ENCODE results near the gene NVL.

NVL gene

GRCh38 chr1:224252479-224252878 is 77.5 kb downstream of the NVL start:
- H3K4me3 ChIP-seq (ENCODE audit: low read length), result no peak overlapping the region
- H3K9me2 ChIP-seq (replicated peaks; ENCODE audit: control insufficient read depth, low read length), result no peaks in the 10 kb centered on the region
- no peaks in the 10 kb centered on the region for H3K27me3 ChIP-seq (ENCODE audit: control insufficient read depth, low read length)
- TF ChIP-seq EZH2phosphoT487 (IDR thresholded peaks at IDR 0.05; ENCODE audit: borderline replicate concordance, low read length), result no peak
- TF ChIP-seq, protein P1, sequence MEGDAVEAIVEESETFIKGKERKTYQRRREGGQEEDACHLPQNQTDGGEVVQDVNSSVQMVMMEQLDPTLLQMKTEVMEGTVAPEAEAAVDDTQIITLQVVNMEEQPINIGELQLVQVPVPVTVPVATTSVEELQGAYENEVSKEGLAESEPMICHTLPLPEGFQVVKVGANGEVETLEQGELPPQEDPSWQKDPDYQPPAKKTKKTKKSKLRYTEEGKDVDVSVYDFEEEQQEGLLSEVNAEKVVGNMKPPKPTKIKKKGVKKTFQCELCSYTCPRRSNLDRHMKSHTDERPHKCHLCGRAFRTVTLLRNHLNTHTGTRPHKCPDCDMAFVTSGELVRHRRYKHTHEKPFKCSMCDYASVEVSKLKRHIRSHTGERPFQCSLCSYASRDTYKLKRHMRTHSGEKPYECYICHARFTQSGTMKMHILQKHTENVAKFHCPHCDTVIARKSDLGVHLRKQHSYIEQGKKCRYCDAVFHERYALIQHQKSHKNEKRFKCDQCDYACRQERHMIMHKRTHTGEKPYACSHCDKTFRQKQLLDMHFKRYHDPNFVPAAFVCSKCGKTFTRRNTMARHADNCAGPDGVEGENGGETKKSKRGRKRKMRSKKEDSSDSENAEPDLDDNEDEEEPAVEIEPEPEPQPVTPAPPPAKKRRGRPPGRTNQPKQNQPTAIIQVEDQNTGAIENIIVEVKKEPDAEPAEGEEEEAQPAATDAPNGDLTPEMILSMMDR (IDR thresholded peaks at IDR 0.05; ENCODE audit: low read depth, low read length, poor library complexity, severe bottlenecking), result no peak
- H3K9me3 ChIP-seq (ENCODE audit: control insufficient read depth, insufficient read depth, low read length), result no peaks in the 10 kb centered on the region
- no peaks in the 10 kb centered on the region for H3K79me2 ChIP-seq (ENCODE audit: control insufficient read depth, low read length)
- no peak overlapping the region for H3K4me2 ChIP-seq (ENCODE audit: low read length)
- H3K36me3 ChIP-seq (ENCODE audit: control insufficient read depth, low read length), result peaks cover 19% of the 10 kb centered on the region
- no peak overlapping the region for H3K27ac ChIP-seq (ENCODE audit: low read depth, low read length)
- no peaks in the 10 kb centered on the region for H4K20me1 ChIP-seq (ENCODE audit: control insufficient read depth, insufficient read depth, low read depth, low read length)
- no peaks in the 10 kb centered on the region for H3F3A ChIP-seq (ENCODE audit: control insufficient read depth, insufficient read depth)
- no peaks in the 10 kb centered on the region; the same call in 1 of the 2 replicates for H3K4me1 ChIP-seq (ENCODE audit: control insufficient read depth, low read length)

DNA sequence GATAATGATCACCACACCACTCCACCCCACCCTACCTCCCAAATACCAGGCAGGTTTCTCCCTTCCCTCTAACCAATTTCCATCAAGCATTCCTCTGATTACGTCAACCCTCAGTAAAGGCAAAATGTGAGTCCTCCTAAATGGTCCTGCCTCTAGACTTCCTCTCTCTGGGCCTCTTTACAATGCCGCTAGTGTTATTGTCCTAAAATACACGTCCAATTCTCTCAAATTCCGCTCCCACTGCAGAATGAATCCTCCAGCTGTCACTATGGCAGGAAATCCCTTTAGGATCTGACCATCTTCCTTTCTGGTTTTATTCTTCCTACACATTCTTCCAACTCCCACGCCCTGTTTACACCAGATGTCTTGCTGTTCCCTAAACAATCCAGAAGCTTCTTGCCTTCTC is 78.2 kb downstream of the NVL start:
- Histone ChIP-seq H3K9me3 (ENCODE audit: control insufficient read depth, insufficient read depth, low read length) (no peaks in the 10 kb centered on the region), H3K36me3 (ENCODE audit: control insufficient read depth, low read length) (peaks cover 23% of the 10 kb centered on the region), H3K9me2 (replicated peaks; ENCODE audit: control insufficient read depth, low read length) (no peaks in the 10 kb centered on the region), H3K27ac (ENCODE audit: low read depth, low read length) (no peak overlapping the region), H3F3A (ENCODE audit: control insufficient read depth, insufficient read depth) (no peaks in the 10 kb centered on the region), H4K20me1 (ENCODE audit: control insufficient read depth, insufficient read depth, low read depth, low read length) (no peaks in the 10 kb centered on the region), H3K27me3 (ENCODE audit: control insufficient read depth, low read length) (no peaks in the 10 kb centered on the region), H3K4me3 (ENCODE audit: low read length) (no peak overlapping the region), H3K4me1 (ENCODE audit: control insufficient read depth, low read length) (peaks cover 5% of the 10 kb centered on the region), H3K79me2 (ENCODE audit: control insufficient read depth, low read length) (no peaks in the 10 kb centered on the region), H3K4me2 (ENCODE audit: low read length) (no peak overlapping the region)
- no peak for TF ChIP-seq EZH2phosphoT487 (IDR thresholded peaks at IDR 0.05; ENCODE audit: borderline replicate concordance, low read length)
- TF ChIP-seq, protein P1 (IDR thresholded peaks at IDR 0.05; ENCODE audit: low read depth, low read length, poor library complexity, severe bottlenecking), result no peak

DNA sequence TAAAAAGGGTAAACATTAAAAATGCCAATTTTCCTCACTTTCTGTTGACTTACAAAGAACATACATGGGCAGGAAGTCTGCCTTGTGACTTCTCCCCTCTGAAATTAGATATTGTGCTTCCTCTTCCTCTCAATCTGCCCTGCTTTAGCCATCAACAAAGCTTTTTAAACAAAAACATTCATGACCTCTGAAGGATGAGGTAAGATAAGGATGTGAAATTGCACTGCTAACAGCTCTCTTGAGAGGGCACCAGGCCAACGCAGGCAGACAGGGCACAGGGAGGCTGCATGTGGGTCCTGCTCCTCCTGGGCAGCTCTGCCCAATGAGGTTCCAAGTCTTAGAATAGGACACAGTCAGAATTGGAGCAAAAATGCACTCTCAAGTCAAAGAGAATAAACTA is 84.8 kb downstream of the NVL start:
- H3K4me2 ChIP-seq (ENCODE audit: low read length), result peak overlapping the region; percentile 78
- no peaks in the 10 kb centered on the region for H3K9me2 ChIP-seq (replicated peaks; ENCODE audit: control insufficient read depth, low read length)
- H3K27me3 ChIP-seq (ENCODE audit: control insufficient read depth, low read length), result no peaks in the 10 kb centered on the region
- peaks cover 39% of the 10 kb centered on the region for H3K36me3 ChIP-seq (ENCODE audit: control insufficient read depth, low read length)
- no peaks in the 10 kb centered on the region for H4K20me1 ChIP-seq (ENCODE audit: control insufficient read depth, insufficient read depth, low read depth, low read length)
- H3K27ac ChIP-seq (ENCODE audit: low read depth, low read length), result peak overlapping the region; percentile 85
- no peak for TF ChIP-seq EZH2phosphoT487 (IDR thresholded peaks at IDR 0.05; ENCODE audit: borderline replicate concordance, low read length)
- TF ChIP-seq, protein P1 (IDR thresholded peaks at IDR 0.05; ENCODE audit: low read depth, low read length, poor library complexity, severe bottlenecking), result peak; percentile 29
- peaks cover 35% of the 10 kb centered on the region for H3K4me1 ChIP-seq (ENCODE audit: control insufficient read depth, low read length)
- peaks cover 2% of the 10 kb centered on the region; the same call in 1 of the 2 replicates for H3F3A ChIP-seq (ENCODE audit: control insufficient read depth, insufficient read depth)
- H3K9me3 ChIP-seq (ENCODE audit: control insufficient read depth, insufficient read depth, low read length), result no peaks in the 10 kb centered on the region
- peak overlapping the region; percentile 38 for H3K4me3 ChIP-seq (ENCODE audit: low read length)
- no peaks in the 10 kb centered on the region for H3K79me2 ChIP-seq (ENCODE audit: control insufficient read depth, low read length)
